AG08396 (cell line): ENCODE results near the gene HYAL2.
"Not testable (repeated sequence)": the region's sequence is repeated elsewhere in the genome, so short reads cannot be mapped to it uniquely, and the experiment has no call there.

Experiments
- DNase-seq: peaks from one replicate; pipeline ENCODE4 v3.0.0; 2012; ENCODE audit warnings: low spot score, mixed read lengths

HYAL2 gene

DNA sequence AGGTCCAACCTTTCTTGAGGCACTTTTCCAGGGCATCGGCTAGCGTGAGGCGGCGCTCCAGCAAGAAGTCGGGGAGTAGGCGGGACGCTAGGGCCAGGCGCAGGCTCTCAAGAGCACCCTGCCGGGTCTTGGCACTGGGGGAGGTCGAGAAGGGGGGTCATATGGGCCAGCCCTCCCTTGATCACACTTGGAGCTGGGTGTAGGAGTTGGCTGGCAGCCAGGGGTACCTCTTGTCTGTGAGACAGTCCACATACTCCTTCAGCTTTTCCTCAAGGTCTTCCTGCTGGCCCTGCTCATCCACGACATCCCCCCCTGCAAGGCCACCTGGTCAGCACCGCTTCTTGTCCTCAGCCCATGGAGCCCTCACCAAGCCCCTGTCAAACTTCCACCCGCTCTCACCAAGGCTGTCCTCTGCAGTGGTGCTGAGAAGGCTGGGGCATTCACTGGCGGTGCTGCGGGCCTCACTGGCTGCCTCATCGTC, 32.3 kb downstream of the HYAL2 start:
- no peak for DNase-seq

GRCh38 chr3:50289130-50289529, 33.4 kb downstream of the HYAL2 start:
- DNase-seq: no peak

GRCh38 chr3:50288387-50289007, 34.0 kb downstream of the HYAL2 start:
- DNase-seq: no peak

DNA sequence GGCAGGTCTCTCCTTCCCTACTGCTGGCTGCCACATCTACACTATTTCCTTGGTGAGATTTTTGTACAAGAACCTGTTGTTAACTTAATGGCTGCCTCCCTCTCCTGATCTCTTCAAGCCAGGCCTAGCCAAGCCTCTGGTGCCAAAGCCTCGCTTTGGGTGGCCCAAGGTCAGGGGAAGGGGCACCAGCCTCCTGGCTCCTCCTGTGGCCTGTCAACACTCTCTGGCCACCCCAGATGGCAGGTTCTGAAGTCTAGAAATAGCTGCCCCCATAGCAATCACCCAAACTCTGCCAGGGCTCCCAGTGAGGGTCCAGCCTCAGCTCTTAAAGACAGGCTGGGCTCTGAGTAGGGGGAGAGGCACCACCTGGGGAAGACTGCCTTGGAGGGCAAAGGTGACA, 35.3 kb downstream of the HYAL2 start:
- no peak for DNase-seq

DNA sequence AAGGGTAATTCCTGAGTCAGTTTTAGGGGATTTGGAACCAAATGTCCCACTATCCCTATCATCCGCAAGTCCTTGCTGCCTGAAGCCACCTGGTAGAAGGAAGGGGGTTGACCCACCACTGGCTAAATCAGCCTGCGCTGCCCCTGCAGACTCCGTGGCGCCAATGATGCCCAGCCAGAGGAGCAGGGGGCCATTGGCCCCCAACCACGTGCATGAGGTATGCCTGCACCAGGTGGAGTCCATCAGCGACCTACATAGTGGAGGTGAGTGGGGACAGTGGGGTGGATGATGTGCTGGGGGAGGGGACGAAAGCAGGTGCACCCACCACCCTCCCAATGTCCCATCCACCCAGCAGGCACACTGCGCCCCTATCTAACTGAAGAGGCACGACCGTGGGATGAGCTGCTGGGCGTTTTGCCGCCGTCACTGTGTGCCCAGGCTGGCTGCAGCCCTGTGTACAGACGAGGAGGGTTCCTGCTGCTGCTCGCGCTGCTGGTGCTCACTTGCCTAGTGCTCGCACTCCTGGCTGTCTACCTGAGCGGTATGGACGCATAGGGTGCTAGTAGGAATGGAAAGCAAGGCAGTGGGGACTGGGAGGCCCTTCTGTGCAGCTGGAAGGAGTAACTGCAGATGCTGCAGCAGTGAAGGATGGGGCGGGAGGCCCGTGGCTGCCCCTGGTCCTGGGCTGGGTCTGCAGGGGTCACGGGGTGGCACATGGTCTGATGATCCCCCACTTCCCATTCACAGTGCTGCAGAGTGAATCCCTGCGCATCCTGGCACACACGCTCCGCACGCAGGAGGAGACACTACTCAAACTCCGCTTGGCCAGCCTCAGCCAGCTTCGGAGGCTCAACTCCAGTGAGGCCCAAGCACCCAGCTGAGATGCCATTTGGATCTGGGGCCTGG, 36.0 kb downstream of the HYAL2 start:
- DNase-seq: no peak

- not testable (repeated sequence) for DNase-seq
Observed at GRCh38 chr3:50284121-50284520, 38.4 kb downstream of the HYAL2 start.

DNA sequence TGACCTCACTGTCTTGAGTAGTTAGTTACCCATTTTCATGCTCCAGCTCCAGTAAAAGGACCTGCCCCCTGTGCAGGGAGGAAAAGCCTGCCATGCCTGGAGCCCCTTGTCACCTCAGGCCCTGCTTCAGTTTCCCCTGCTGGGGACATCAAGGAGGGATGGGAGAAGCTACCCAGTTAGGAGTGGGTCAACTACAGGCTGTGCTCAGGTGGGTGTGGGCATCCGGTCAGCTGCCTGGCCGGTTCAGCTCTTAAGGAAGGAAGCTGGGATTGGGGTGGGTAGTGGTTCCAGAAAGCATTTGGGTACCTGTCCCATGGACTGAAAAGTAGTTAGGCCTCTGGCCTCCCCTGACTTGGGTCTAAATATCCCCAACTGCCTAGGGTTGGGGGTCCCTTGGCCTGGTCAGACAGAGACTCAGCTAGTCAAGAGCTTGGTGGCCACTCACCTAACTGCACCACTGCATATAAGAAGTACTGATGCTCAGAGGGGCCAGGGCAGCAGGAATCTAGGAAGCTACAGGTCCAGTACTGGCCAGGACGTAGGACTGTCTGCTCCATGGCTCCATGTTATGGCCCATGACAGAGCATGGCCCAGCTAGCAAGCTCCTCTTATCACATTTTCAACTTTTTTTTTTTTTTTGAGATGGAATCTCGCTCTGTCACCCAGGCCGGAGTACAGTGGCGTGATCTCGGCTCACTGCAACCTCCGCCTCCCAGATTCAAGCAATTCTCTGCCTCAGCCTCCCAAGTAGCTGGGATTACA, 43.1 kb downstream of the HYAL2 start:
- DNase-seq: no peak

GRCh38 chr3:50278880-50279224, 43.7 kb downstream of the HYAL2 start, which contains the start of gene LSMEM2:
LSMEM2 (plus strand) TSS chr3:50279087; CDS start chr3:50279114, 27 bp downstream.
- no peak for DNase-seq

GRCh38 chr3:50278123-50278879, 44.2 kb downstream of the HYAL2 start:
- DNase-seq: no peak

DNA sequence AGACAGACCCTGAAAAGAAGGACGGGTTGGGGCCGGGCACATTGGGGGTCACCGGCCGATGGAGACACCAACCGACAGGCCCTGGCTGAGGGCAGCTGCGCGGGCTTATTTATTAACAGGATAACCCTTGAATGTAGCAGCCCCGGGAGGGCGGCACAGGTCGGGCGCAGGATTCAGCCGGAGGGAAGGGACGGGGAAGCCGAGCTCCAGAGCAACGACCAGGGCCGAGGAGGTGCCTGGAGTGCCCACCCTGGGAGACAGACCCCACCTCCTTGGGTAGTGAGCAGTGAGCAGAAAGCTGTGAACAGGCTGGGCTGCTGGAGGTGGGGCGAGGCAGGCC, 45.8 kb downstream of the HYAL2 start:
- no peak for DNase-seq

DNA sequence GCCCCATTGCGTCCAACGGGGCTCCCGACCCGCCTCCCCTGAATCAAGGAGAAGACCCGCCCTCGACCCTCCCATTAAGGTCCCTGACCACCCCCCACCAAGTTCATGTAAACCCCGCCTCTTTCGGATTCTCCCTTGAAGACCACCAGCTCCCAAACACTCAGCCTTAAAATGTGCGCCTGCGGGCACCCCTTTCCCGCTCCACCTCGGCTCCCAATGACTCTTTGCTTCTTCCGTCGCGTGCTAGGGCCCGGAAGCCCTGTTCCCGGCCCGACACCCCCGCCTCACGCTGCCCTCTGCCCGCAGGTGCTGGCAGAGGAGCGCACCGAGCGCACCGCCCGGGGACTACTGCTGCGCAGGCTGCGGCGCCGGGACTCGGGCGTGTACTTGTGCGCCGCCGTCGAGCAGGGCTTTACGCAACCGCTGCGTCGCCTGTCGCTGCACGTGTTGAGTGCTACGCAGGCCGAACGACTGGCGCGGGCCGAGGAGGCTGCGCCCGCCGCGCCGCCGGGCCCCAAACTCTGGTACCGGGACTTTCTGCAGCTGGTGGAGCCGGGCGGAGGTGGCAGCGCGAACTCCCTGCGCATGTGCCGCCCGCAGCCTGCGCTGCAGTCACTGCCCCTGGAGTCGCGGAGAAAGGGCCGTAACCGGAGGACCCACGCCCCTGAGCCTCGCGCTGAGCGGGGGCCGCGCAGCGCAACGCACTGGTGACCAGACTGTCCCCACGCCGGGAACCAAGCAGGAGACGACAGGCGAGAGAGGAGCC, 46.4 kb downstream of the HYAL2 start:
- no peak for DNase-seq

DNA sequence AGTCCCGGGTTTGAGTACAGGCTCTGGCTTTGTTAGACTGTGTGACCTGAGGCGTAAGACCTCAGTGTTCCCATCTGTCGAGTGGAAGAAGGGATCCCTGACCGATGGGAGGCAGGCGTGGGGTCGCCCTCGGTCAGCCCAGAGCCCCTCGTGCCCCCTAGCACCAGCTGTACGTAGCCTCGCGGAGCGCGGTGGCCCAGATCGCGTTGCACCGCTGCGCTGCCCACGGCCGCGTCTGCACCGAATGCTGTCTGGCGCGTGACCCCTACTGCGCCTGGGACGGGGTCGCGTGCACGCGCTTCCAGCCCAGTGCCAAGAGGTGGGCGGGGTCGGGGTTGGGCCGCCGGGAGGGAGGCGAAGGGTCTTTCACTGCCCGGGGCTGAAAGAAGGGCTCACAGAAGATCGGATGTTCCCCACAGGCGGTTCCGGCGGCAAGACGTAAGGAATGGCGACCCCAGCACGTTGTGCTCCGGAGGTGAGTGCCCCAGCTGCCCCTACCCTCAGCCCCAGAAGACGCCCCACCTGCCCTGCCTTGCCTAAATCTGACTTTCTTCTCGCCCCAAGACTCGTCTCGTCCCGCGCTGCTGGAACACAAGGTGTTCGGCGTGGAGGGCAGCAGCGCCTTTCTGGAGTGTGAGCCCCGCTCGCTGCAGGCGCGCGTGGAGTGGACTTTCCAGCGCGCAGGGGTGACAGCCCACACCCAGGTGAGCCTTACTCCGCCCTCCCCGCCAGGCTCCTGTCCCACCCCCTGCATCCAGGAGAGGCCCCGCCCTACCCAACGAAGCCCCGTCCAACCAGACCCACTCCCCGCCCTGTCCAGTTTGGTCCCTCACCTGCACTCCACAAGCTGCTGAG, 47.2 kb downstream of the HYAL2 start:
- DNase-seq: no peak

GRCh38 chr3:50274371-50275104, 48.0 kb downstream of the HYAL2 start:
- peak; percentile 68 for DNase-seq

DNA sequence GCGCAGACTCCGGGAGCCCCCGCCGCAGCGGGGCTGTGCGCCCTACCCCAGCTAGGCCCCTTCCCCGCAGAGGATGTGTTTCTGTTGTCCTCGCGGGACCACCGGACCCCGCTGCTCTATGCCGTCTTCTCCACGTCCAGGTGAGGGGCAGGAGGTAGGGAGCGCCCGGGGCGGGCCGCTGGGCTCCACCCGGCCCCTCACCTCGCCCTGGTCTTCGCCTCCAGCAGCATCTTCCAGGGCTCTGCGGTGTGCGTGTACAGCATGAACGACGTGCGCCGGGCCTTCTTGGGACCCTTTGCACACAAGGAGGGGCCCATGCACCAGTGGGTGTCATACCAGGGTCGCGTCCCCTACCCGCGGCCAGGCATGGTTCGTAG, 48.9 kb downstream of the HYAL2 start:
- no peak for DNase-seq

- peak; percentile 94 for DNase-seq
Observed at GRCh38 chr3:50272911-50273688, 49.4 kb downstream of the HYAL2 start.

- DNase-seq: not testable (repeated sequence)
Observed at GRCh38 chr3:50272538-50272910, 50.0 kb downstream of the HYAL2 start.

DNA sequence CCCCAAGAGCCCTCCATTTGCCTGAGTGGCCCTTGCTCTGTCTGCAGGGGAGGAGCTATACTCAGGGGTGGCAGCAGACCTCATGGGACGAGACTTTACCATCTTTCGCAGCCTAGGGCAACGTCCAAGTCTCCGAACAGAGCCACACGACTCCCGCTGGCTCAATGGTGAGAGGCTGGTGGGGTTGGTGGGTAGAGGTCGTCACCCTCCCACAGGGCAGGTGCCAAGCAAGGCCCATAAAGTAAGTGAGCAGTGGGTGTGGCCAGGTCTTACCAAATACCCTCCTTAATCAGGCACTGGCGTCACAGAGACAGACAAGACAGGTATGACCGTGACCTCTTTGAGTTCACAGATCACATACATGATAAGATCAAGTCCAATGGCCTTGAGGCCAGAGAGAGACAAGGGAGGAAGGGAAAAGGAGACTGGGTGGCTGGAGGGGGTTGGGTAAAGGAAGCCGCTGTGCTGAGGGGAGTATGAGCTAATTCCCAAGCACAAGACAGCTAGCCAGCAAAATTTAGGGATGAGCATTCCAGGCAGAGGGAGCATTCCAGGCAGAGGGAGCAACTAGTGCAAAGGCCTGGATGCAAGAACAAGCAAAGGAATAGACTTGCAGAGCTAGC, 51.1 kb downstream of the HYAL2 start:
- DNase-seq: no peak
